NCI-H146 (cell line): ENCODE data around the gene B3GNT5.

Source experiments
- DNase-seq: peaks from one replicate; lab custom pipeline; 2025; lab: John Stamatoyannopoulos, UW

Gene B3GNT5

GRCh38 chr3:183291497-183292031 is 38.5 kb downstream of the B3GNT5 start:
- no peak for DNase-seq

DNA sequence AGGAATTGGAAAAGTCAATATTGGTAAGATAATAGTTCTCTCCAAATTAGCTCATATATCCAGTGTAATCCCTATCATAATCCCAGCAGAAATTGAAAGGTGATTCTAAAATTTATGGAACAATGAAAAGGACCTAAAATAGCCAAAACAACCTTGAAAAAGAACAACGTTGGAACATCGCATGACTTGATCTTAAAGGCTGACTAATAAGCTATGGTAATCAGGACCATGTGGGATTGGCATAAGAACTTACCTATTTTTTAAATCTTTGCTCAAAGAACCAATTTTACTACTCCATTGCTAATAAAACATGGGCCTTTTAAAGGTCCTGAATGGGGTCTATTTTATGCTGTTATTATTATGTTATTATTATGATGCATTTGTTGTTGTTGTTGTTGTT is 40.9 kb downstream of the B3GNT5 start:
- no peak for DNase-seq

GRCh38 chr3:183295211-183295610 is 42.2 kb downstream of the B3GNT5 start:
- no peak for DNase-seq

GRCh38 chr3:183296944-183297343 is 43.9 kb downstream of the B3GNT5 start:
- no peak for DNase-seq

DNA sequence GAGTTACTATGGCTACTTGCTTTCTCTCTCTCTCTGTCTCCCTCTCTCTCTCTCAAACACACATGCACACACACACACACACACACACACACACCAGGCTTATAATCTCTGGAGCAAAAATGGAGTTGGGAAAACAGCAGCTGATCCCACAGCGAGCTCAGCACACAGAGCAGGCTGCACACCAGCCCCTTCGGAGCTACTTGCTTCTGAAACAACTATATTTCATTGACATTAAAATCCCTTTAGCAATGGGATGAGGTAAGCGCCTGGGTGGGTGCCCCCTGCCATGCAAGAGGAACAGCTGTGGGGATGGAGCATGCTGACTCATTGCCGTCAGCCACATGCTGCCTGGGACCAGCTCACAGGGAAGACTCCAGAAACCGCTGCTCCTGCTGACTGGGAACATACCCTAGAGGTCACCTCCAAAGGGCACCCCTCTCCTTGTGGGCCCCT is 45.7 kb downstream of the B3GNT5 start:
- DNase-seq = peak; percentile 74

DNA sequence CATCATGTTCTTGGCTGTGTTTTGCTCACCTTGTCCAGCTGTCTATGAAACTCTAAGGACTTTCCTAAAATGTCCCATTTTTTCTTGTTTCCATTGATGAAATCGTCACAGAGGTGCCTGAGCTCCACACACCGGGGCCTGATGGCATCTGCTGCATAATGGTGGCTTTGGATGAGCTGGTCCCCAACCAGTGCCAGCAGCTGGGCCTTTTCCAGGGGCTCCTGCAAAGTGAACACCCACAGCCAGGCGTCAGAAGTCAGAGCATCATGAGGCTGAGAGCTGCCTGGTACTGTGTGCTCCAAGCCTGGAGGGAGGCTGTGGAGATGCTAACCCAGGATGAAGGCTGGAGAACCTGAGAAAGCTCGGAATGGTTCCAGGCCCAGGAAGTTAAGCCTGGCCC is 46.9 kb downstream of the B3GNT5 start:
- DNase-seq = no peak

DNA sequence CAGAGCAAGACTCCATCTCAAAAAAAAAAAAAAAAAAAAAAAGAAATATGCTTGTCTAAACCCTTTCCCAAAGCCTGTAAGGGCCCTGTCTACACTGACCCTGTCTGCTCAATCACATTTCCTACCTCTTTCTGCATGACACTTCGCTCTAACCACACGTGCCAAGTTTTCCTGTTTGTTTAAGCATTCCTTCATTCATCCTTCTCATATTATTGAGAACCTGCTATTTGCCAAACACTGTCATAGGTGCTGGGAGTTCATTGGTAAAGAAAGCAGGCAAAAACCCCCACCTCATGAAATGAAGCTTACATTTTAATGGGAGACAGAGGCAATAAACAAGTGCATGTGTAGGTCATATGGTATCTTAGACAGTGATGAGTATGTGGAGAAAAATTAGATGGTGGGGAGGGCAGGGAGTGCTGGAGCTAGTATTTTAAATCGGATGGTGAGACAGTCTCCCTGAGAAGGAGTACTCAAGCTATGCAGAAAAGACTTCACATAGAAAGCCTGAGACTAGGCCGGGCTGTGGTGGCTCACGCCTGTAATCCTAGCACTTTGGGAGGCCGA is 48.0 kb downstream of the B3GNT5 start:
- DNase-seq = no peak

GRCh38 chr3:183301937-183302580 is 49.0 kb downstream of the B3GNT5 start:
- no peak for DNase-seq

GRCh38 chr3:183303690-183304089 is 50.6 kb downstream of the B3GNT5 start:
- no peak for DNase-seq

- DNase-seq = no peak
These were observed 54.0 kb downstream of the B3GNT5 start for GRCh38 chr3:183306798-183307671.

DNA sequence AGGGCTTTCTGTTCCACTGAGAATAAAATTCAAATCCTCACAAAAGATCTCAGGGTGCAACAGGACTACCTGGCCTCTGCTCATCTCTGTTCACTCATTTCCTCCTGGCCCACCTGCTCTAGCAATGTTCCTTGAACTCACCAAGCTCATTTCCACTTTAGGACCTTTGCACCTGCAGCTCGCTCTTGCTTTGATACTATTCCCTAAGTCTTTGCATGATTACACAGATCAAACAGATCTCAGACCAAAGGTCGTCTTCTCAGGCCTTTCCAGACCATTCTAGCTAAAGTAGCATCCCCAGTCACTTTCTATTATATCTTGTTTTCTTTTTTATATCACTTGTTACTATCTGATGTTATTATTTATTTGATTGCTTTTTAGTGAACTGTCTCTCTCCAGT is 54.7 kb downstream of the B3GNT5 start:
- no peak for DNase-seq

DNA sequence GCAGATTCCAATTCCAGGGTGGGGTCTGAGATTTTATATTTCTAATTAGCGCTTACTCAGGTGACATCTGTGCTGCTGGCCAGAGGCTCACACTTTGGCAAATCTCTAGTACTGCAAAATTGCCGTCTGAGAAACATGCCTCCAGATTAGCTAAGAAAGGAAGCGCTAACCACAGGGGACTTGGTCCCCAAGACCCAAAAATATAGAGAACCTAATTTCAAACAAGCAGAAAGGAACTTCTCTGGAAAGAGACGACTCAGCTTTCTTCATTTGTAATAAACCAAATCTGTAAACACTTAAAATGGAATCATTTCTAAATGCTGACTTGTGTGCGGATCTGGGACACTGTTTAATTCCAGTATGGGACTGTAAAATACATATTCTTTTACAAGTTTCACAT is 55.7 kb downstream of the B3GNT5 start:
- no peak for DNase-seq

- no peak for DNase-seq
These were observed 56.2 kb downstream of the B3GNT5 start for GRCh38 chr3:183309276-183309675.

DNA sequence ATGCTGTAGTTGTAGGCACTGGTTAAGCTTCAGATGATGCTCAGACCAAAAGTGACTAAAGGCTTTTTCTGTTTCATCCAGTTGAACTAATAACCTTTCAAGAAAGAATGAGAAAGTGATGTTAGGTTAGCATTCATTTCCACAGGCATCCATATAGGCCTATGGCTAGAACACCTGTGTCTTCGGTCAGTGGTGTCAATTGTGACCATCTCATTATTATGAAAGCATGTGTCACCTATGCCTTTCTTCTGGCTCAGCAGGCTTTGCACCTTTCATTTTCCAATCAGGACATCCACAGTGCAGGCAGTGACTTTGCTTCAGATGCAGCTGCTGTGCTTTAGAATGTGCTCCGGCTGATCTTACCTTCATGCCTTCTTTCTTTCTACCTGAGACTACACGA is 57.9 kb downstream of the B3GNT5 start:
- DNase-seq = peak; percentile 69

DNA sequence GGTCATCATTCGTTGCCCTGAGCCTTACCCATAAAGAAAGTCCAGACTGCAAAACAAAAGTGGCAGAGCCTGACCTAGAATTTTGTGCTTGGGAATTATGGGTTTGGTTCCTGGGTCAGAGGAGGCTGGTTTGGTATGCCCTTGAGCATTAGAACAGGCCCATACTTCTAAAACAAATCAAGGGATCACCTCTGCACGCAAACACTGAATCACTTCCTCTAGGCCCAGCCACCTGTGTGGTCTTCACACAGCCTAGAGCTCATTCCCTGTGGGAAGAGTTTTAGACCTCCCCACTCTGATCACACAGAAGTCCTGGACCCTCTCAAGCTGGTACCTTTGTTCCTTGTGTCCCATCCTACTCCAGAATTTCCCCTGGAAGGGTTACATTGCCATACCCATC is 59.4 kb downstream of the B3GNT5 start:
- DNase-seq = no peak

- DNase-seq = no peak
These were observed 60.3 kb downstream of the B3GNT5 start for GRCh38 chr3:183313351-183313750.

DNA sequence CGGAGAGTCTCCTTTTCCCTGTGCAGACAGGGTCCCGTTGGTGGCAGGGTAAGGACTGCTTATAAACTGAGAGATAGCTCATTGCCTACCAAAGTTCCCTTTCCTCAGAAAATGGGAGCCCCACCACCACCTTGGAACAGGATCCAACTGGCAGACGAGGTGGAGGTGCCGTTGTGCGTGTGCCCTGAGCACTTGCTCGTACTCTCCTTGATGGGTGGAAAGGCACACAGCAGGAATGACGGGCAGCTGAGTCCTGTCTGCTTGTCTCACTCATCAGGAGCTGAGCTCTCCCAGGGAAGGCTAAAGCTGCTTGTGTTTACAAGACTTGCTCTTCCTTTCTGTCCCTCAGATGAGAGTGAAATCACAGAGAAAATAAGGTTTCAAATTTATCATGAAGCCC is 60.7 kb downstream of the B3GNT5 start:
- DNase-seq = no peak

DNA sequence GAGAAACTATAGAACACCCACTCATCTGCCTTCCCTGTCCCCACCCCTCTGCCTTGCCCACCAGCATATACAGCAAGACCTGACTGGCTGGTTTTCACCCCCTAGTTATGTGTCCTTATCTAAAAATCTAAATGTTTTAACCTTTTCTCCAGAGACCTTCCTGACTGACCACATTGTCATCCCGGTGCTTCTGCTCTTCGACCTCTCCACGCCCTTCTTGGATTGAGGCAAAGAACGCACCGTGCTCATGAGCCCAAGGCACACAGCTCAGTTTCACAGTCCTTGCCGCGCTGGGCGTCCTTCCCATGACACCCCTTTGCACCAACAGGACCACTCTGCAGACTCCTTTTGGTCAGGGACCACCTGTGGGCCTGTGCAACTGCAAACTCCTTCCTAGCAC is 62.7 kb downstream of the B3GNT5 start:
- no peak for DNase-seq

GRCh38 chr3:183317271-183317670 is 64.2 kb downstream of the B3GNT5 start:
- DNase-seq = no peak

DNA sequence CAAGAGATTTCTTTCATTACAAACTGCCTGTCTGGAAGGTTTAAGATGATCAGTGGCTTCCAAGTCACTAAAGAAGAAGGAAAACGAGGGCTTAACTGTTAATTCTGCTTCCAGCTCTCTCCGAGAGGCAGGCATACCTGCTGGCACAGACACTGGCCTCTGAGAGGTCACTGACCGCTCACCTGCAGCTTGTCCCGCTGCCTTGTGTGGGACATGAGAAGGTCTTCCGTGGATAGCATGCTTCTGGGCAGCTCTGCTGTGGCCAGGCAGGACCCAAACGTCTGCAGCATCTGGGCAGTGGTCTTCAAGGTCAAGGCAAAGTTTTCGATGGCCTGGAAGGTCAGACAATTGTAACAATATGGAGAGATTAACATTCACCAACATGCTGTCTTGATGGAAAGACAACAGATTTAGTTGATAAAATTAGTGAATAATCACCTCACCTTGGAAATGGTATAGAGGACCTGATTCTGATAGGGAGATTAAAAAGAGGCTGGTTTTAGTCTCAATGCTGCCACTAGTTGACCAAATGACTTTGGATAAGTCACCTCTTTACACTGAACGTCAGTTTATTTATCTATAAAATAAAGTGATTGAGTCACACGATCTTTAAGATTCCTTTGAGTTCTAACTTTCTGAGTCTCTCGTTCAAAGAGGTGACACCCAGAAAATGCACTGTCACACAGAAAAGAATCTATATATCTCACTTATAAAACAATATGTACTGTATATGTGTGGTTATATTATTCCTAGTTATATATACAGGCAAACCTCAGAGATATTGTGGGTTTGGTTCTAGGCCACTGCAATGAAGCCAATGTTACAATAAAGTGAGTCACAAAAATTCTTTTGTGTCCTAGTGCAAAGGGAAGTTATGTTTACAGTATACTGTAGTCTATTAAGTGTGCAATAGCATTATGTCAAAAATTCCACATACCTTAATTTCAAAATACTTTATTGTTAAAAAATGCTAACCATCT is 65.1 kb downstream of the B3GNT5 start:
- no peak for DNase-seq

- DNase-seq = no peak
These were observed 65.8 kb downstream of the B3GNT5 start for GRCh38 chr3:183318877-183319276.

DNA sequence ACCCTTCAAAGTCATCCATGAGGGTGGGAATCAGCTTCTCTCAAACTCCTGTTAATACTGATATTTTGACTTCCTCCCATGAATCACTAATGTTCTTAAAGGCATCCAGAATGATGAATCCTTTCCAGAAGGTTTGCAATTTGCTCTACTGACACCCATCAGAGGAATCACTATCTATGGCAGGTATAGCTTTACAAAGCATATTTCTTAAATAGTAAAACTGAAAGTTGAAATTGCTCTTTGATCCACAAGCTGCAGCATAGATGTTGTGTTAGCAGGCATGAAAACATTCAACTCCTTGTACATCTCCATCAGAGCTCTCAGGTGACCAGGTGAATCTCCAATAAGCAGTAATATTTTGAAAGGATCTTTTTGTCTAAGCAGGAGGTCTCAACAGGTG is 66.3 kb downstream of the B3GNT5 start:
- DNase-seq = no peak
